ENCODE measurements around the gene SMC1B.
"Not testable (repeated sequence)": the region's sequence is repeated elsewhere in the genome, so short reads cannot be mapped to it uniquely, and the experiment has no call there.

SMC1B gene

DNA sequence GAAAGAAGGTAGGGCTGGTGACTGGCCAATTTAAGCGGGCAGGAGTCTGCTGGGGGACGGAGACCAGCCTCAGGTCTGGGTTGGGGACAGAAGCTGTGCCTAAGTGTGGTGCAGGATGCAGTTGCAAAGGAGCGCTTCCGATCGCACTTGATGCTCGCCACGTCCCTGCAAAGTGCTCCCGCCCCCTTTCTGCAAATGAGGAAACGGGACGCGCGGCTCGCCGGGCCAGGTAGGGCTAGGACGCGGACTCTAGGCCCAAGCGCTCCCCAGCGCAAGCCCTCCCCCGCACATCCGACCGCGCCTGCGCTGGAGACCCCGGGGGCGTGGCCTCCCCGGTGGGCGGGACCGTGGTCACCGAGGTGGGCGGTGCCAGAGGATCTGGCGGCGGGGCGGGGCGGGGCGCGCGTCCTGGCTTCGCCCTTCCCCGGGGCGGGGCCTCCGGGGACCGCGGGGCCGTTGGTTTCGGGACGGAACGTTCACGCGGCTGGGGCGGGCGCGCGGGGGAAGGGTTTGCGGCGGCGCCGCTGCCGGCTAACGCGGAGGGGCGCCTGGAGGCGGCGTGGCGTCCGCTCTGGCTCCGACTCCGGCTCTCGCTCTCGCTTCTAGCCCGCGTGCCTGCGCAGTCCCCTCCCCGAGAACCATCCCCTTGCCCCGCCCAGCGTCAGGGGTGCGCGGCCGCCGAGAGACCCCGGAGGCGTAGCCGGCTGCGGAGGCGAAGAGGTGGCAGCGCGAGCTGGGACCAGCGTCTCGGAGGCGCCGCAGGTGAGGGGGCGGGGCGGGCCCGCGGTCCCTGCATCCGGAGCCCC, 103.8 kb downstream of the SMC1B start, which contains the start of gene FAM118A:
Gene FAM118A (plus strand): TSS at position 513 of the 806 bp plus-strand sequence. CDS start 12,446 bp downstream, outside the sequence.
- DNase-seq: peak; percentile 93 to 100 (median 97)
- intact Hi-C loops (cut with DNase I): loop anchor here (5.0 kb wide), 1 partner anchor 42 kb away; no protein-coding TSS in a partner anchor

DNA sequence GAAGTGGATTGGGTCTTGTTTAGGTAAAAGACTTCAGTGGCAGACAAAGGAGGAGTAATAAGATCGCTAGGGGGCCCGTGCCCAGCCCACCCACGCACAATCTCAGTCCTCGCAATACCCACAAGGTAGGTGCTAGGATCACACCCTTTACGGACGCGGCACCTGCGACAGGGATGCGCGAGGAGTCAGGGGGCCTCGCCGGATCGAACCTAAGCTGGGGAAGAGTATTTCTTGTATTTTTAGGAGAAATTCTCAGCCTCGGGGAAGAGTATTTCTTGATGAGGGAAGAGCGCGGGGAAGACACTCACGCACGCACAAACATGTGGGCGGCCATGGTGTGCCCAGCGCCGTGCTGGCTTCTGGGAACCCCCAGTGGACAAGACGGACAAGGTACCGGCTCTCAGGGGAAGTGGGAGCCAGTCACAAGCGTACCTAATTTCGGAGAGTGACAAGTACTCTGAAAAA, 104.4 kb downstream of the SMC1B start:
- intact Hi-C loops (cut with DNase I): loop anchor here (5.0 kb wide), 1 partner anchor 42 kb away; no protein-coding TSS in a partner anchor
- DNase-seq: peak in 1 of 10 donors; percentile 75

DNA sequence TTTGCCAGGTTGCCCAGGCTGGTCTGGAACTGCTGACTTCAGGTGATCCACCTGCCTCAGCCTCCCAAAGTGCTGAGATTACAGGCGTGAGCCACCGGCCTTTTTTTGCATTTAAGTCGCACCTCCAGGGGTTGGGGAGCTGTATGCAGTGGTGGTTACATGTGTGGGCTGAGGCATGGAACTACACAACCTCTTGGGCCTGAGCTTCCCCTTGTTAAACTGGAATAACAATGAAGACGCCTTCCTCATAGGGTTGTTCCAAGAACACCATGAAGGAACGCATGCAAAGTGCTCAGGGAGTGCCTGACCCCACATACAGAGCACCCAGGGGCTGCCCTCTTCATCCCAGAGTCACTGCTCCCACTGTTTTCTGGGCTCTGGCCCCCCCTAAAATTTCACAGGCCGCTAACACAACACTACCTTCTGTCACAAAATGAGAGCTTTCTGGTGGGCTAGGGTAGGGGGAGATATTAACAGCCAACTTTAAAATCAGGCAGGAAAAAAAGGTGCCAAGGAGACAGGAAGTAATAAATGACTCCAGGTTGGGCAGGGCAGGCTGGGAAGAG, 104.9 kb downstream of the SMC1B start:
- DNase-seq: peak in 1 of 10 donors; percentile 54
- intact Hi-C loops (cut with DNase I): loop anchor here (5.0 kb wide), 1 partner anchor 41 kb away; no protein-coding TSS in a partner anchor

DNA sequence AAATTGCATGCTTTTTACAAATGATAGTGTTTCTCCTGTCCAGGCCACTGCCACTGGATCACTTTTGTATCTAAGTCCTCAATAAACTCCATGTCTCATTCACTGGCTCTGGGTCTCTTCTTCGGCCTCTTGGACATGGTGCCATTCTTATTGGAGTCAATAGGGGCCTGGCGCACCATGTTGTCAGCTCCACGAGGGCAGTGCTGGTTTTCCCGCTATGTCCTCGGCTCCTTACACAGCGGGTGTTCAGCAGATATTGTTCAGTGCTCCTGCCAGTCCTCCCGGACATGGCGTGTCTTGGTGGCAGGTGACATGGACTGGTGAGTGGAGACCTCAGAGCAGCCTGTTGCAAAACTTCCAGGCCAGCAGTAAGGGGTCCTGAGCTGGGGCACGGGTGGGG, 107.3 kb downstream of the SMC1B start:
- intact Hi-C loops (cut with DNase I): loop anchor here (5.0 kb wide), 1 partner anchor 39 kb away; no protein-coding TSS in a partner anchor
- no peak for DNase-seq

DNA sequence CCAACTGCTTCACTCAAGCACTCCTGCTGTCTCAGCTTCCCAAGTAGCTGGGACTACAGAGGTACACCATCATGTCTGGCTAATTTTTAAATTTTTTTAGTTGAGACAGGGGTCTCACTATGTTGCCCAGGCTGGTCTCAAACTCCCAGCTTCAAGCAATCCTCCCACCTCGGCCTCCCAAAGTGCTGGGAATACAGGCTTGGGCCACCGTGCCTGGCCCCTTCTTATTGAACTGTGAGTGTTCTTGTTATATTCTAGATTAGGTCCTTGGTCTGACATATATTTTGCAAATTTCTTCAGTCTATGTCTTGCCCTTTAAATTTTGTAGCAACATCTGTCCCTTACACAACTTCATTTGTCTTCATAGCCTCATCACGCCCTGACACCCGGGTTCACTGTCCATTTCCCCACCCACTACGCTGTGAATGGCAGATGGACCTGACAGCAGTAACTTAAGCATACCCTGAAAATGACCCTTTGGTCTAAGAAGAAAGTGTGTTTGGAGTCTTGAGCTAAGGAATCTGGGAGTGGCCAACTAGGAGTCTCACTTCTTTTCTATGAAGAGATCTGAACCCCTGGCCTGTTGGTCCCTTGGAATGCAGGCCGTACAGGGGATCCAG, 107.8 kb downstream of the SMC1B start:
- intact Hi-C loops (cut with DNase I): loop anchor here (5.0 kb wide), 1 partner anchor 38 kb away; no protein-coding TSS in a partner anchor
- no peak for DNase-seq

DNA sequence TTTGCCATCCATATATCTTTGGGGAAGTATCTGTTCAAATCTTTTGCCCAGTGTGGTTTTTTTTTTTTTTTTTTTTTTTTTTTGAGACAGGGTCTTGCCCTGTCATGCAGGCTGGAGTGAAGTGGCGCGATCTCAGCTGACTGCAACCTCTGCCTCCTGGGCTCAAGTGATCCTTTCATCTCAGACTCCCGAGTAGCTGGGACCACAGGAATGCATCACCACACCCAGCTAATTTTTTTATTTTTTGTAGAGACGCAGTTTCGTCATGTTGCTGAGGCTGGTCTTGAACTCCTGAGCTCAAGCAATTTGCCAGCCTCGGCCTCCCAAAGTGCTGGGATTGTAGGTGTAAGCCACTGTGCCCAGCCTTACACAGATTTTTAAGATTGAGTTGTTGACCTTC, 108.4 kb downstream of the SMC1B start:
- no peak for DNase-seq
- intact Hi-C loops (cut with DNase I): loop anchor here (5.0 kb wide), 1 partner anchor 38 kb away; no protein-coding TSS in a partner anchor

DNA sequence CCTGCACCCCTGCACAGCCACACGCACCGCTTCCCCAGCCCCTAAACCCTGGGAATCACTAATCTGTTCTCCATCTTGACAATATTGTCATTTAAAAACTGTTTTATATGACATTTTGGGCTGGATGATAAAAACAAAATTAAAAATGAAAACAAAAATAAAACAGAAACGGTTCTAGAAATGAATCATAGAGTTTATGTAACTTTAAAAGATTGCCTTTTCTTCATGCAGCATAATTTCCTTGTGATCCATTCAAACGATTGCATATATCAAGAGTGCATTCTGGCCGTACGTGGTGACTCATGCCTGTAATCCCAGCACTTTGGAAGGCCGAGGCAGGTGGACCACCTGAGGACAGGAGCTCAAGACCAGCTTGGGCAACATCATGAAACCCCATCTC, 110.2 kb downstream of the SMC1B start:
- intact Hi-C loops (cut with DNase I): no loop called here
- no peak for DNase-seq

DNA sequence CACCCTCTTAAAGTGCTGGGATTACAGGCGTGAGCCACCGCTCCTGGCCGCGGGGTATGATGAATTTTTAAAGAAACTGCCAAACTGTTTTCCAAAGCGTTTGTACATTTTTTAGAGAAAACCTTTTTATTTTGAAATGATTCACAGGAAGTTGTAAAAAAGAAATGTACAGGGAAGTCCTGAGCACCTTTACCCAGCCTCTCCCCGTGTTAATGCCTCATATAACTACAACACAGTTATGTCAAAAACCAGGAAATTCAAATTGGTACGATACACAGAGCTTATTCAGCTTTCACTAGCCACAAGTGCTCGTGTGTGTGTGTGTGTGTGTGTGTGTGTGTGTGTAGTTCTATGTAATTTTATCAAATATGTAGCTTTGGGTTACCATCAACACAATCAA, 110.6 kb downstream of the SMC1B start:
- DNase-seq: no peak
- intact Hi-C loops (cut with DNase I): no loop called here

DNA sequence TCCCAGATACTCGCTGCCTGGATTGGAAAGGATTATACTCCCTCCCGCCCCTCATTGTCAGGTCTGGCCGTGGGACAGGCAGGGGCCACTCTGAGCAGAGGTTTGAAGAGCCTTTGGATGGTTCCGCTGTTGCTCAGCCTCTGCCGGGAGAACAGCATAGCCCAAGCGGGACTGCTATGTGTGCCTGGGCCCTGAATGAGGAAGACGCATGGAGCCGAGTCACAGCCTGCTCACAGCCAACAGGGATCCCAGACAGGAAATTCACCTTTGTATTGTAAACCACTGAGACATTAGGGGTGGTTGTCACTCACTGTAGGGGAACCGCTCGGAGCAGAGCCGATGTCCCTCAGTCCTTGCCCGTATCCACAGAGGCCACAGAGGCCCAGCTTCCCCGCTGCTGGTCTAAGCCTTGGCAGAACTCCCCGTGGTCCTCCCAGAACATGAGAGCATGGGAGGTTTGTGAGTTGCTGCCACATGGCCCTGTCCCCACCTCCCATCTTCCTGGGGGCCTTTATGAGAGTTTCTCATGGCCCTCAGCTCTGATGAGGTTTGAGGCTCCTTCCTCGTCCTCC, 114.4 kb downstream of the SMC1B start:
- intact Hi-C loops (cut with DNase I): no loop called here
- DNase-seq: peak in 1 of 10 donors; percentile 52

DNA sequence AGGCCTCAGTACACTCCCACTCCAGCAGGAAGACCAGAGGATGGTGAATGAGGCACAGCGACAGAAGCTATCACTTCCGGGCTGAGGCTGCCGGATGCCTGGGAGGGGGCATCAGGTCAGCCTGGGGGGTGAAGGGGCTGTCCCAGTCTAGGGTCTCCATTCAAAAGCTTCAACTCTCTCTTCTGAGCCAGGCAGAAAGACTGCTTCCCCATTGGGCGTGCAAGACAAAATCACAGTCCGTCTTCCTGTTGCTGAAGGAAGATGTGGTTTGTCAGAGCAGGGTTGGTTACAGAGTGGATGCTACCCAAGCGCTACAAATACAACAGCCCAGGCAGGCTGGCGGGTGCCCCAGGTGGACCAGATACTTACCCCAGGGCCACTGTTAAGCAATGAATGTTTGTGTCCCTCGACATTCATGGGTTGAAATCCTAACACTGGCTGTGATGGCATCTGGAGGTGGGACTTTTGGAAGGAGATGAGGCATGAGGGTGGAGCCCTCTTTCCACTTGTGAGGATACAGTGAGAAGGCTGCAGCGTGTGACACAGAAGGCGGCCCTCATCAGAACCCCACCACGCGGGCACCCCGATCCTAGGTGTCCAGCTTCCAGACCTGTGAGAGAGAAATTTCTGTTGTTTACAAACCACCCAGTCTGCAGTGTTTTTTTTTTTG, 116.6 kb downstream of the SMC1B start:
- no peak for DNase-seq
- intact Hi-C loops (cut with DNase I): no loop called here

DNA sequence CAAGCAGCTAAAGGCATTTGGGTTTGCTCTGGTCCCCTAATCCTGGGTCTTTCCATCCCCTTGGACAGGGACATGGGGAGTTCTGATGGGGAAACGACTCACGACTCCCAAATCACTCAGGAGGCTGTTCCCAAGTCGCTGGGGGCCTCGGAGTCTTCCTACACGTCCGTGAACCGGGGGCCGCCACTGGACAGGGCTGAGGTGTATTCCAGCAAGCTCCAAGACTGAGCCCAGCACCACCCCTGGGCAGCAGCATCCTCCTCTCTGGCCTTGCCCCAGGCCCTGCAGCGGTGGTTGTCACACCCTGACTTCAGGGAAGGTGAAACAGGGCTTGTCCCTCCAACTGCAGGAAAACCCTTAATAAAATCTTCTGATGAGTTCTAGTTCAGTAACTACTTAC, 117.9 kb downstream of the SMC1B start:
- peak in 1 of 10 donors; percentile 59 for DNase-seq
- intact Hi-C loops (cut with DNase I): no loop called here

DNA sequence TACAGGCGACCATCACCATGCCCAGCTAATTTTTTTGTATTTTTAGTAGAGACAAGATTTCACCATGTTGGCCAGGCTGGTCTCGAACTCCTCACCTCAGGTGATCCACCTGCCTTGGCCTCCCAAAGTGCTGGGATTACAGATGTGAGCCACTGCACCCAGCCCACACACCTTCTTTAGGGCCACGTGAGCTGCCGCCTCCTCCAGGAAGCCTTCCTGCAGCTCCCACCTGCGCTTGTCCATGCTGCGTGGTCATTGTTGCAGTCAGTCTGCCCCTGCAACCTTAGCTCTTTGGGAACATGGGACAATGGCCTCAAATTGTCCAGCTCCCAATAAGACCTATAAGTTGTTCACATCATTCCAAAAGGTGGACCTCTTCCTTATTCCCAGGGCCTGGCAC, 118.4 kb downstream of the SMC1B start:
- DNase-seq; intact Hi-C loops (cut with DNase I): not testable (repeated sequence)
